HEK293 (cell line): ENCODE measurements around the gene FNDC3A.

Experiments used
- PRDM2 ChIP-seq: fragments of 450-650 bp; formaldehyde crosslinking; IDR thresholded peaks from 2 replicates; pipeline ENCODE4 v1.5.1; 2016; ENCODE audit warnings: missing biosample characterization, missing genetic modification characterization, borderline replicate concordance
- TCF7L2 ChIP-seq: IDR thresholded peaks from 2 replicates; pipeline ENCODE4 v1.6.1; 2011; ENCODE audit warnings: low read depth, mild to moderate bottlenecking, inconsistent platforms, low read length, moderate library complexity, borderline replicate concordance
- ZBTB20 ChIP-seq: fragments of 450-650 bp; formaldehyde crosslinking; IDR thresholded peaks from 2 replicates; pipeline ENCODE4 v1.5.1; 2016; ENCODE audit warnings: missing biosample characterization, missing genetic modification characterization
- ZBTB8A ChIP-seq: fragments of 450-650 bp; formaldehyde crosslinking; IDR thresholded peaks from 2 replicates; pipeline ENCODE4 v1.5.1; 2016; ENCODE audit warnings: missing biosample characterization, missing genetic modification characterization
- ZNF701 ChIP-seq: fragments of 450-650 bp; formaldehyde crosslinking; IDR thresholded peaks from 2 replicates; pipeline ENCODE4 v1.5.1; 2016; ENCODE audit warnings: missing biosample characterization, missing genetic modification characterization

GRCh38 chr13:49030213-49030612, 54.5 kb downstream of the FNDC3A start:
- TF ChIP-seq TCF7L2, result no peak
- TF ChIP-seq ZBTB20 (tag by site-specific recombination), result no peak
- no peak for TF ChIP-seq PRDM2 (tag by site-specific recombination)
- TF ChIP-seq ZNF701, result no peak
- no peak for TF ChIP-seq ZBTB8A (tag by site-specific recombination)
